Umbilical cord (tissue), 2 donors: Measurements from ENCODE around the gene NFATC2. TPM values are rescaled to one million over a fixed set of nuclear protein-coding genes. Genes with fewer than 3 reads are reported as not detected.

Source experiments
- DNase-seq: peaks from one replicate; pipeline ENCODE4 v3.0.0-alpha.2; 2015; ENCODE audit warnings: low spot score
- total RNA-seq: library from RNA; depleted of rRNA; stranded (reverse); fragments of >200 nt; gene quantifications from one replicate; pipeline ENCODE4 v1.2.3, GENCODE V29; 2014; ENCODE audit warnings: low replicate concordance; ENCODE audit not compliant: insufficient read depth

The NFATC2 gene
- total RNA-seq, 1 donor from 2014 or later = 14.7 TPM

DNA sequence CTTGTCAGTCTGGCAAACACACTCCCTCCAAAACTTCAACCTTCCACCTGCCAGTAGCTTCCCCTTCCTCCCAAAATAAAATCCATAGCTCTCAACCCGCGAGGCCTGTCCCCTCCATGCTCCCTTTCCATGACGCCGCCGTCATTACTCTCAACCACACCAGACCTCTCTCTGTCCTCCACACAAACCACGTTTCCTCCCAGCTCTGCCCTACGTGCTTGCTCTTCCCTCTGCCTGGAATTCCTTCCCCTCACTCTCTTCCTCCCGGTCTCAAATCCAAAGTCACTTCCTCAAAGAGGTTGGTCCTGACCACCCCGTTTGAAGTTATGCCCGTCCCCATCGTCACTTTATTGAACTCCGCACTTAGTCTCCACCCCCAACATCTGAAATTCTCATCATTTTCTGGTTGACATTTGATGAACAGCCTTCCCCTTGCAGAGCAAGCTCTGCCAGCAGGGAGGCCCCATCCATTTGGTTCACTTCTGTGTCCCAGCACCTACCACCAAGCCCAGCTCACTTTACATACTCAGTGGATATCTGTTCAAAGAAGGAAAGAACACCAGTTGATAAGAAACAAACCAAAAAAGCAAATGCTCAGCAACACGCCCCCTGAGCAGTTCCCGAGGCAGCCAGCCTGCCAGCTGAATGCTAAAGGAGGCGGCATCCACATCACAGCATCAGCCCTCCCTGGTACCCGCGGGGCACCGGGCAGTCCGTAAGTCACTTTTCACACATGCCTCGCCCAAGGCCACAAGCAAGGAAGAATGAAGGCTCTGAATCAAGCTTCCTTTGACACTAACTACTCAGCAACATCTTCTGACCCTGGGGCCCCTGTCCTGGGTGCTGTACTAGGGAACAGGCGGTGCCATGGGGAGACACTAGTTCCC, 125.0 kb downstream of the NFATC2 start:
- DNase-seq = no peak

DNA sequence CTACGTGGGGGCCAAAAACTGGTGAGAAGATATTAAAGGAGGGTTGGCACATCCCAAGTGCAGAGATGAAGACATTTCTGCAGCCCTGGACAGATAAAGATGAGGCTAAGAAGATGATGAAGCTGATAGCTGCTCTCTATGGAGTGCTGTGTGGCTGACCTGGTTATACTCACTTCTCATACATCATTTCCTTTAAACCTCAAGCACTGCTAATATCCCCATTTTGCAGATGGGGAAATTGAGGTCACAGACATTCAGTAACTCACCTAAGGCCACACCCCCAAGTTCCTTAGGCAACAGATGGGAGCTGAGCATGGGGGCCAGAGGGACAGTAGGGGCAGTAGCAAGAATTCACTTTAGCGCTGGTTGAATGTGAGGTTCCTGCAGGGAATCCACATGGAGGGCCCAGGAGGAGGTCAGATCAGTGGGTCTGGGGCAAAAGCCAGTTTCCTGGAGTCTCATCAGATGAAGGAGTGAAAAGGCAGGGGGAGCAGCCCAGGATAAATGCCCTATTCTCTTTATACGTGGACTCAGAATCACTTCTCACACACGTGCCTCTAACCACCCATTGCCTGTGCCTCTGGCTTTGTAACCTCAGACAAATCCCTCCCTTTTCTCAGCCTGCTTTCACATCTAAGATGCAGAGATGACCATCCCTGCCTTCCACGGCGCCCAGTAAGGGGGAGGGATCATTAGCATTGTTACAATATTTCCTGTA, 125.8 kb downstream of the NFATC2 start:
- DNase-seq = no peak

DNA sequence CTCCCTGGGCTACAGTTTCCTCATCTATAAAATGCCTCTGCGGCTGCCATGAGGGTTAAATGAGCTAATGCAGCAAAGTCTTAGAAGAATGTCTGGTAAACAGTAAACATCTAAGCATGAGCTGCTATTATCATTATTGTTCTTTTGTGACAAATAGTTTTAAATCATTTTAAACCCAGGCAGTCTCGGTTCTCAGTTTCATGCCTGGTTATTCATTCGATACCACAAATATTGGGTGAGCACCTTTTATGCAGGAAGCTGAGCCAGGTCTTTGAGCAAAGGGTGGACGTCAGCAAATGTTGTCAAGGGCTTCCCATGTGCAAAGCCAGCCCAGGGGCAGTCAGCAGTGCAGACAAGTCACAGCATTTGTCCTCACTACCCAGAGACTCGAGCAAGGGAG, 128.7 kb downstream of the NFATC2 start:
- DNase-seq = no peak

- DNase-seq = peak; percentile 49
These were observed 129.5 kb downstream of the NFATC2 start for GRCh38 chr20:51412951-51413481.

DNA sequence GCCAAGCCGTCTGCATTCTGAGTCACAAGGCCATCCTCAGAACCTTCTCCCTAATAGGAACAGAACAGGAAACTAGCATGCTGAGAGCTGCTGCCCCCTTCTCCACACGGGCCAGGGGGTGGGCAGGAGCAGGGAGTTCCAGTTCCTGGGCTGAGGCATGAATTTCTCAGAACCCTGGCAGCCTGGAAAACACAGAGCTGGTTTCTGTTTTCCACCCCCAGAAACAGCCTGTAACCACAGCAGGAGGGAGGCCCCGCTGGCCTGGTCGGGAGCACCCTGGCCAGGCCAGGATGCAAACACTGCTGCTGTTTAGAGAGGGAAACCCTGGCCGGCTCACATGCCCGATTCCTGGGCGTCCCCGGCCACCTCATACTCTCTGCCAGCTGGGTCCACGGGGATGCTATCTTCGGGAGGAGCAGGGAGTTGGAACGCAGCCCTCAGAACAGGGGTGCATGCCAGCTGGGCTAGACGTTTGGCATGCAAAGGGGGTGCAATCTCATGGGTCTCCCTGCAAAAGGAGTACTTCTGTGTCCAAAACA, 130.1 kb downstream of the NFATC2 start:
- DNase-seq = peak; percentile 72

DNA sequence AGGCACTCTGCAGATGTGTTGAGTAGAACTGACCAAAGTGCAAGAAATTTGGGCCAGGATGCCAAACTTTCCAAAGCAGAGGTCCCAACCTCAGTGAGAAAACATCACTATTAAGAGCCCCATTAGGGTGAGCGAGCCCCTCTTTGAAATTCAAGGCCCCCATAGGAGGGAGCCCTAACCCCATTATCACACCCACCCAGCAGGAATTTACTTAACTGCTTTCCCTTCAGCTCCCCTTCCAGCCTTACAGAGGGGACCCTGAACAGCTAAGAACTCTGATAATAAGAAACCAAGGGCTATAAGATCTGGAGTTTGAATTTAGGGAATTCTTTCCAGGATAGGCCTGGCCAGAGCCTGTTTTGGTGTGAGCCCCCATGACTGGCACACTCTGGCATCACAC, 130.6 kb downstream of the NFATC2 start:
- DNase-seq = no peak

GRCh38 chr20:51410586-51411325, 131.8 kb downstream of the NFATC2 start:
- DNase-seq = no peak

DNA sequence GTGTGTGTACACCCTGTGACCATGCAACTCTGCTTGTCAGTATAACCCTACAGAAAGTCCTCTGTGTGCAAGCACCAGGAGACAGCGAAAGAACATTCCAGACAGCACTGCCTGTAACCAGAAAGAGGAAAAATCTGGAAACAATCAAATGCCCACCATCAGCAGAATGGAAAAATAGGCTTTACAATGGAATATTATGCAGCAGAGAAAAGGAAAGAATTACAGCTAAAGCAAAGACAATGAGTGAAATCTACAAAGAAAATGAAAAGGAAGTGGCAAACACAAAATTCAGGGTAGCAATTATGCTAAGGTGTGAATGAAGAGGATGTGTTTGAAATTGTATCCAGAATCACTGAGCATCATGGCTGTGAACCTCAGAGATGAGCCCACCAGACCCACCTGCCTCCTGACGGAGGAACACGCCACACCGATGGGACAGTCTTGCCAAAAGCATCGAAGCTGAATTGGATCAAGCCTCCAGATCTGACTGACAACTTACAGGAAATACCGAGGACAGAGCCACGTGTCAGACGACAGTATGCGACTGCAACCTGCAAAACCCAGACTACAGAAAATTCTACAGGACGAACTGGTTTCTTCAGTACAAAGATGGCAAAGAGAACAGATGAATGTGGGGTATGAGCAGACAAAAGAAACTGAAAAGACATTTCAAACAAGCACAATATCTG, 133.2 kb downstream of the NFATC2 start:
- no peak for DNase-seq

- no peak for DNase-seq
These were observed 138.0 kb downstream of the NFATC2 start for GRCh38 chr20:51404297-51405060.

- no peak for DNase-seq
These were observed 138.9 kb downstream of the NFATC2 start for GRCh38 chr20:51403466-51404220.

- no peak for DNase-seq
These were observed 140.3 kb downstream of the NFATC2 start for GRCh38 chr20:51402201-51402600.

- DNase-seq = no peak
These were observed 141.0 kb downstream of the NFATC2 start for GRCh38 chr20:51401496-51401895.

DNA sequence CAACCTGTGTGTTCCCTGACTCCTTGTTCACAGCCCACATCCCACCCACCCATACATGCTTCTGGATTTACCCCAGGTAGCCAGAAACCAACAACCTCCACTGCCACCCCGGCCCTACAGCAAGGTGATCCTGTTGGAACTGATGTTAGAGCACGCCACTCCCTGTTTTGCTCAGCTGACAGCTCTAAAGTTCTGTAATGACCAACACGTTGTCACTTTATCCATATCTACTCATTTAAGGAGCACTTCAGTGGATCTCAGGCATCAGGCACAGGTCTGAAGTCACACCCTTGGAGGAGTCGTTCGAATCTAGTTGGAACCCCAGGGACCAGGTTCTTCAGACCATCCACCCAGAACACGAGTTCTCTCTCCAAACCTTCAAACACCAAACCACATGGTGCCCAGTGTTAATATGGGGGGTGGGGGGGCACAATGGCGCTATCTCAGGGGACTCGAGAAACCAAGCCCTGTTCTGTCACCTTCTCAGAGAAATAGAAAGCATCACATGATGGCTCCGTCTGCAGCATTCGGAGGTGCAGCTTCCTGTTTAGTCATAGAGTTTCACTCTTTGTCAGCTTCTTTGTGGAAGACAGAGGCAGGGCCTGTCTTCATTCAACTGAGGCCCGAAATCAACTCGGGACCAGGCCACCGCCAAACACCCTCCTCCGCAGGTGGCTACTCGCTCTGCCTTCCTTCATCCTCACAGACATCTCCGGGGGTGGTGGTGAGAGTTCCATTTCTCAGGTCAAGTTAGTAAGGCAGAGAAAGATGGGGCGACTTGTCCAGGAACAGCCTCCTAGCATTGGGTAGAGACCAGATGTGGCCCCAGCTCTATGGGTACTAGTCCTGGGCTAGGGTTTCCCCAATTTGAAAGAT, 142.2 kb downstream of the NFATC2 start:
- DNase-seq = no peak

DNA sequence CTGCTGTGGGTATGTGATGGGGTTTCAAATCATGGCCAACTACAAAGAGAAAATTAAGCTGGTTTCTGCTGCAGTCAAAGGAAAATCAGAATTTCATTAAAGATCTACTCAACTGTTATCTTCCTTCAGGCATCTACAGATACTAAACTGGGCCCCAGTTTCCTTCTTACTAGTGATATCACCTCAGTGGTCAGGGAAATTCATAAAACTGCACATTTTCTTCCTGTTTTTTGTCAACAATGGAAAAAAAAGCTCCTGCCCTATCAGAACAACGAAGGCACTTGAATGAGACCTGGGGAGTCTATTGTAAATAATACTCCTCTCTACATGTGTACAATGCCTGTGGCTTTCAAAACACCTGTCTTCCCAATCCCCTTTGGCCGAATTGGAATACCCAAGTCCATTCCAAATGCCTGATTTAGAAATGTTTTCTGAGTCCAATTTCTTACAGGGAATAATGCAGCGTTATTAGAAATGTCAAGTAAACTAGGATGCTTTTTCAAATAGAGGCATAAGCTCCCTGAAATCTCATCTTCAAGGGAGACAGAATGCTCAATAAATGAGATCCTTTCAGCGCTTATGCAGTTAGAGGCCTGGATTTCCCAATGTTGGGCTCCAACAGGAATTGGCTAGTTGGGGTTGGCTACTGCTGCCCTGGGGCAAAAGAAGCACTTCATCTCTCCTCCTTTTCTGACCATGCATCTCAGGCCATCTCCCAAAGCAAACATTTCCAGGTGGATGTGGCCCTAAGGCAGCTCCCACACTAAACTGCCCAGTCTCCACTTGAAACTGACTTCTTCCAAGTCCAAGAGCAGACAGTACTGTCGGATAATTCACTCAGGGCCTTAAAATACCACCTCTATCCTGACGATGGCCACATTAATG, 143.3 kb downstream of the NFATC2 start:
- no peak for DNase-seq

GRCh38 chr20:51398552-51398951, 144.0 kb downstream of the NFATC2 start:
- no peak for DNase-seq

DNA sequence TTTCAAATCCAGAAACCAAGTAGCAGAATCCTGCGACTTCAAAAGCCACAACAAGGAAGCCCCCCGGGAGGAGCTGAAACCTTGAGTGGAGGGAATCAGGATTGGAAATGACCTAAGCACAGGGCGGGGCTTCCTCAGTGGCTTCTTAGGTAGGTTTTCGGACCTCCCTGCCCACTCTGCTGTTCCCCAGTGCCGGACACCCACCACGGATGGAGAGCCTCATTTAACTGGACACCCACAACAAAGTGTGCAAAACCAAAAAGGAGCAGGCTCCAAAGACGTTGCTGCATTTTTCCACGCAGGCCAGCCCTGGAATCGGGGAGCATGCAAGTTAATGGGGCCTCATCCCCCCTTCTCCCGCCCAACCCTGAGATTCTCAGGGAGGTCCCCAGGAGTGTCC, 144.4 kb downstream of the NFATC2 start:
- DNase-seq = no peak

DNA sequence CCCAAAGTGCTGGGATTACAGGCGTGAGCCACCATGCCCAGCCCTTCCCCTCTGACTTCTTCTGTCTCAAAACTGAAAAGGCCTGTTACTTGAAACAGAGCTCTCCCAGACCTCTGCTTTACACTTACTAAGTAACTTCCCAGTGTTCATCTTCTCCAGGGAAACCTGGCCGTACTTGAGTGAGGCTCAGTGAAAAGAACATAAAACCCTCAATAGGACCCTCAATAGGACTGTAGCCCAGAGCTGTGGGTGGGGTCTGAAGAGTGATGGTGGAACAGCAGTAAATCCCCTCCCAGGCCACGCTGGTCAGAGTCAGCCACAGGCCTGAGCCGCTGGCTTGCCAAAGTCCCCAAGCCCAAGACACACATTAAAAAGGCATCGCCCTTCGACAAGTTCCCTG, 145.4 kb downstream of the NFATC2 start:
- no peak for DNase-seq
